ENCODE results near the gene PSME3IP1.

The PSME3IP1 gene

GRCh38 chr16:57165938-57166337, 19.9 kb downstream of the PSME3IP1 start:
- Histone ChIP-seq H3K4me2 (ENCODE audit: low read length) (no peak overlapping the region), H2AFZ (no peak overlapping the region), H3K36me3 (ENCODE audit: control insufficient read depth, insufficient read depth, low read length) (no peaks in the 10 kb centered on the region), H3K4me1 (no peaks in the 10 kb centered on the region), H3K4me3 (ENCODE audit: low read depth, low read length) (no peak overlapping the region), H3K9ac (no peak overlapping the region), H3K27me3 (ENCODE audit: control insufficient read depth, insufficient read depth, low read length) (no peaks in the 10 kb centered on the region), H3K27ac (no peak overlapping the region), H3K9me3 (ENCODE audit: control insufficient read depth, low read length) (no peaks in the 10 kb centered on the region), H3K79me2 (no peaks in the 10 kb centered on the region)
- TF ChIP-seq CTCF (IDR thresholded peaks at IDR 0.05) = no peak

- no peak overlapping the region for H3K4me2 ChIP-seq (ENCODE audit: low read length)
- no peak overlapping the region for H3K4me3 ChIP-seq (ENCODE audit: low read depth, low read length)
- H2AFZ ChIP-seq = no peak overlapping the region
- H3K79me2 ChIP-seq = no peaks in the 10 kb centered on the region
- H3K9ac ChIP-seq = no peak overlapping the region
- H3K27ac ChIP-seq = no peak overlapping the region
- H3K27me3 ChIP-seq (ENCODE audit: control insufficient read depth, insufficient read depth, low read length) = no peaks in the 10 kb centered on the region
- H3K36me3 ChIP-seq (ENCODE audit: control insufficient read depth, insufficient read depth, low read length) = no peaks in the 10 kb centered on the region
- no peaks in the 10 kb centered on the region for H3K4me1 ChIP-seq
- no peaks in the 10 kb centered on the region for H3K9me3 ChIP-seq (ENCODE audit: control insufficient read depth, low read length)
- TF ChIP-seq CTCF (IDR thresholded peaks at IDR 0.05) = no peak
These were observed 20.4 kb downstream of the PSME3IP1 start for GRCh38 chr16:57165483-57165882.

GRCh38 chr16:57163842-57164241, 22.0 kb downstream of the PSME3IP1 start:
- no peaks in the 10 kb centered on the region for H3K27me3 ChIP-seq (ENCODE audit: control insufficient read depth, insufficient read depth, low read length)
- no peaks in the 10 kb centered on the region for H3K4me1 ChIP-seq
- no peak for TF ChIP-seq CTCF (IDR thresholded peaks at IDR 0.05)
- H3K36me3 ChIP-seq (ENCODE audit: control insufficient read depth, insufficient read depth, low read length) = no peaks in the 10 kb centered on the region
- H3K9ac ChIP-seq = no peak overlapping the region
- H2AFZ ChIP-seq = no peak overlapping the region
- H3K4me2 ChIP-seq (ENCODE audit: low read length) = no peak overlapping the region
- H3K4me3 ChIP-seq (ENCODE audit: low read depth, low read length) = no peak overlapping the region
- H3K9me3 ChIP-seq (ENCODE audit: control insufficient read depth, low read length) = no peaks in the 10 kb centered on the region
- no peak overlapping the region for H3K27ac ChIP-seq
- H3K79me2 ChIP-seq = no peaks in the 10 kb centered on the region

- Histone ChIP-seq H3K27me3 (ENCODE audit: control insufficient read depth, insufficient read depth, low read length) (no peaks in the 10 kb centered on the region), H3K36me3 (ENCODE audit: control insufficient read depth, insufficient read depth, low read length) (no peaks in the 10 kb centered on the region), H3K4me3 (ENCODE audit: low read depth, low read length) (no peak overlapping the region), H3K27ac (no peak overlapping the region), H3K4me1 (no peaks in the 10 kb centered on the region), H3K9ac (no peak overlapping the region), H3K79me2 (no peaks in the 10 kb centered on the region), H3K9me3 (ENCODE audit: control insufficient read depth, low read length) (no peaks in the 10 kb centered on the region), H2AFZ (no peak overlapping the region), H3K4me2 (ENCODE audit: low read length) (no peak overlapping the region)
- no peak for TF ChIP-seq CTCF (IDR thresholded peaks at IDR 0.05)
These were observed 26.4 kb downstream of the PSME3IP1 start for GRCh38 chr16:57159447-57159846.

- no peaks in the 10 kb centered on the region for H3K9me3 ChIP-seq (ENCODE audit: control insufficient read depth, low read length)
- H2AFZ ChIP-seq = no peak overlapping the region
- no peak overlapping the region for H3K4me3 ChIP-seq (ENCODE audit: low read depth, low read length)
- H3K27me3 ChIP-seq (ENCODE audit: control insufficient read depth, insufficient read depth, low read length) = no peaks in the 10 kb centered on the region
- no peak overlapping the region for H3K4me2 ChIP-seq (ENCODE audit: low read length)
- TF ChIP-seq CTCF (IDR thresholded peaks at IDR 0.05) = no peak
- H3K79me2 ChIP-seq = no peaks in the 10 kb centered on the region
- no peaks in the 10 kb centered on the region for H3K36me3 ChIP-seq (ENCODE audit: control insufficient read depth, insufficient read depth, low read length)
- no peaks in the 10 kb centered on the region for H3K4me1 ChIP-seq
- no peak overlapping the region for H3K27ac ChIP-seq
- H3K9ac ChIP-seq = no peak overlapping the region
These were observed 28.3 kb downstream of the PSME3IP1 start for GRCh38 chr16:57157533-57157932.

Data from parathyroid adenoma (tissue), 2 donors.